GM12878 (cell line): Measurements from ENCODE around the gene BHLHE23. TPM values are rescaled to one million over a fixed set of nuclear protein-coding genes. Genes with fewer than 3 reads are reported as not detected.

Experiments used
- ATAC-seq: fragments of 200-7000 bp; cut with Tn5 transposase; 3 replicates; pipeline ENCODE4 v1.9.1; 2020; ENCODE audit warnings: mild to moderate bottlenecking, moderate library complexity
- BruUV-seq: library from RNA; stranded (reverse); fragments of 400-500 nt; replicated peaks from 2 replicates; lab custom pipeline; 2021; lab: Mats Ljungman, UMichigan
- CTCF ChIA-PET: fragments of 300-600 bp; sonication (Branson Sonifier 250); formaldehyde crosslinking; extraction: SDS; loops from one replicate; lab custom pipeline; 2021; ENCODE audit warnings: inconsistent platforms; lab: Yijun Ruan, JAX
- POLR2A ChIA-PET: fragments of 350-600 bp; formaldehyde crosslinking; extraction: SDS; loops from one replicate; lab custom pipeline; 2021; ENCODE audit warnings: inconsistent platforms; lab: Charles Lee
- RAD21 ChIA-PET: fragments of 300-600 bp; sonication (Branson Sonifier 250); formaldehyde crosslinking; loops from one replicate; lab custom pipeline; 2023; ENCODE audit warnings: antibody characterized with exemption; ENCODE audit not compliant: unreplicated experiment; lab: Charles Lee
- SMC1A ChIA-PET: fragments of 300-600 bp; sonication (Branson Sonifier 250); formaldehyde crosslinking; loops from one replicate; lab custom pipeline; 2023; ENCODE audit not compliant: unreplicated experiment, uncharacterized antibody; lab: Charles Lee
- DNase-seq: peaks from one replicate; pipeline ENCODE4 v3.0.0-alpha.2; 2011; ENCODE audit warnings: low read depth, low spot score
- FAIRE-seq: peaks from 3 replicates; lab custom pipeline; 2011; peaks lifted over from hg19 to GRCh38; lab: Jason Lieb, UNC
- H2AFZ ChIP-seq: 2 replicates; pipeline ENCODE4 v1.6.0; 2011; ENCODE audit warnings: low read depth, low read length, control low read depth; ENCODE audit not compliant: control insufficient read depth
- H3K27ac ChIP-seq: 2 replicates; pipeline ENCODE4 v1.5.1; 2011; ENCODE audit warnings: control low read depth; ENCODE audit not compliant: control insufficient read depth, insufficient read depth
- H3K27me3 ChIP-seq, 2 experiments: replicated peaks in 1 of 2; 2 replicates each; pipeline versions ENCODE4 v1.6.0 to v1.6.1; 2011; ENCODE audit warnings: low read length in 1 of 2; ENCODE audit not compliant: control insufficient read depth in 2 of 2, insufficient read depth in 2 of 2
- H3K36me3 ChIP-seq, 2 experiments: 2 replicates each; pipeline ENCODE4 v1.5.1; 2011; ENCODE audit warnings: low read length in 1 of 2; ENCODE audit not compliant: control insufficient read depth in 2 of 2, insufficient read depth in 2 of 2
- H3K4me1 ChIP-seq: 2 replicates; pipeline ENCODE4 v1.6.1; 2011; ENCODE audit warnings: mild to moderate bottlenecking, low read length, moderate library complexity, mixed read lengths; ENCODE audit not compliant: control insufficient read depth, insufficient read depth
- H3K4me2 ChIP-seq: 2 replicates; pipeline ENCODE4 v1.6.0; 2011; ENCODE audit warnings: control low read depth; ENCODE audit not compliant: control insufficient read depth, insufficient read depth
- H3K4me3 ChIP-seq: fragments of 200-600 bp; sonication (generic); 2 replicates; pipeline ENCODE4 v1.5.1; 2016
- H3K79me2 ChIP-seq: 2 replicates; pipeline ENCODE4 v1.6.0; 2011; ENCODE audit warnings: low read length; ENCODE audit not compliant: control insufficient read depth, insufficient read depth
- H3K9ac ChIP-seq: 2 replicates; pipeline ENCODE4 v1.8.0; 2011; ENCODE audit warnings: low read length, control low read depth, mixed read lengths; ENCODE audit not compliant: control insufficient read depth, insufficient read depth
- H3K9me3 ChIP-seq: replicated peaks from 3 replicates; pipeline ENCODE4 v1.5.1; 2011; ENCODE audit warnings: mild to moderate bottlenecking, low read length; ENCODE audit not compliant: control insufficient read depth, insufficient read depth
- H4K20me1 ChIP-seq: 2 replicates; pipeline ENCODE4 v1.6.0; 2011; ENCODE audit not compliant: control insufficient read depth, insufficient read depth
- CHD2 ChIP-seq: IDR thresholded peaks from 2 replicates; pipeline ENCODE4 v1.6.1; 2011; ENCODE audit warnings: low read depth, low read length, improper control_type of control experiment, borderline replicate concordance
- CHD4 ChIP-seq: fragments of 200-600 bp; sonication (generic); IDR thresholded peaks from 2 replicates; pipeline ENCODE4 v1.6.1; 2016; ENCODE audit warnings: mild to moderate bottlenecking
- CREM ChIP-seq: IDR thresholded peaks from 2 replicates; pipeline ENCODE4 v1.6.1; 2014; ENCODE audit warnings: antibody characterized with exemption, low read depth
- MTA2 ChIP-seq: fragments of 450-650 bp; IDR thresholded peaks from 2 replicates; pipeline ENCODE4 v1.6.1; 2016; ENCODE audit warnings: low read depth, mild to moderate bottlenecking, moderate library complexity
- SIN3A ChIP-seq: IDR thresholded peaks from 2 replicates; pipeline ENCODE4 v1.6.1; 2012; ENCODE audit warnings: low read depth, low read length, improper control_type of control experiment
- SMARCA5 ChIP-seq: fragments of 450-650 bp; IDR thresholded peaks from 2 replicates; pipeline ENCODE4 v1.6.1; 2017; ENCODE audit warnings: mild to moderate bottlenecking
- SUPT20H ChIP-seq: IDR thresholded peaks from 2 replicates; pipeline ENCODE4 v1.6.1; 2011; ENCODE audit warnings: low read depth, mild to moderate bottlenecking, low read length, moderate library complexity, borderline replicate concordance; ENCODE audit not compliant: control insufficient read depth
- WGBS: methylation state at CpG from one replicate; pipeline ENCODE4 v1.1.6; 2016; ENCODE audit warnings: low lambda C conversion rate; ENCODE audit not compliant: insufficient replicate concordance, insufficient coverage; ENCODE audit errors: missing lambda C conversion rate; 5-methylcytosine and 5-hydroxymethylcytosine counted together
- in situ Hi-C: fragments of 300-500 bp; cut with MboI; formaldehyde crosslinking; loops from 9 replicates; pipeline ENCODE4 v1.14.3; 2018; ENCODE audit warnings: mixed read lengths
- intact Hi-C: fragments of 100-400 bp; cut with micrococcal nuclease; formaldehyde crosslinking; loops from one replicate; pipeline ENCODE4 v1.14.2; 2022; ENCODE audit not compliant: unreplicated experiment
- polyA plus RNA-seq, 11 experiments: library from polyadenylated mRNA; depleted of rRNA in 4 of 11; unstranded in 6 of 11; stranded (reverse) in 5 of 11; fragments of >200 nt; fragmentation: Nextera tagmentation in 4 of 11; fragmentation: Illumina TruSeq in 1 of 11; extraction: Ambion mirVana in 4 of 11; extraction: Trizol in 1 of 11; gene quantifications; 1 replicate in 1 of 11; 2 replicates in 10 of 11; pipeline versions ENCODE4 v1.2.1 to v1.2.3, GENCODE V29; 2011 to 2016; ENCODE audit warnings: inconsistent platforms in 2 of 11, missing spikeins in 2 of 11, low read depth in 1 of 11
- total RNA-seq, 4 experiments: library from RNA; depleted of rRNA in 3 of 4; stranded (reverse); fragments of >200 nt in 3 of 4; fragmentation: Illumina TruSeq in 1 of 4; extraction: Trizol in 1 of 4; gene quantifications; 2 replicates each; pipeline versions ENCODE4 v1.2.1 to v1.2.3, GENCODE V29; 2013 to 2021
- TF ChIP-seq, protein P1 (sequence below): fragments of 450-650 bp; IDR thresholded peaks from 2 replicates; pipeline ENCODE4 v1.6.1; 2016; ENCODE audit warnings: mild to moderate bottlenecking, moderate library complexity, borderline replicate concordance
- TF ChIP-seq, protein P2 (sequence below): IDR thresholded peaks from 2 replicates; pipeline ENCODE4 v1.6.1; 2012; ENCODE audit warnings: low read length, inconsistent platforms

The BHLHE23 gene
- total and polyA plus RNA-seq, 10 of the 15 experiments (the other 5 are each of a cell fraction or from before 2014, with no cell fraction given) = 0.28 to 0.33 TPM; not detected in 8

DNA sequence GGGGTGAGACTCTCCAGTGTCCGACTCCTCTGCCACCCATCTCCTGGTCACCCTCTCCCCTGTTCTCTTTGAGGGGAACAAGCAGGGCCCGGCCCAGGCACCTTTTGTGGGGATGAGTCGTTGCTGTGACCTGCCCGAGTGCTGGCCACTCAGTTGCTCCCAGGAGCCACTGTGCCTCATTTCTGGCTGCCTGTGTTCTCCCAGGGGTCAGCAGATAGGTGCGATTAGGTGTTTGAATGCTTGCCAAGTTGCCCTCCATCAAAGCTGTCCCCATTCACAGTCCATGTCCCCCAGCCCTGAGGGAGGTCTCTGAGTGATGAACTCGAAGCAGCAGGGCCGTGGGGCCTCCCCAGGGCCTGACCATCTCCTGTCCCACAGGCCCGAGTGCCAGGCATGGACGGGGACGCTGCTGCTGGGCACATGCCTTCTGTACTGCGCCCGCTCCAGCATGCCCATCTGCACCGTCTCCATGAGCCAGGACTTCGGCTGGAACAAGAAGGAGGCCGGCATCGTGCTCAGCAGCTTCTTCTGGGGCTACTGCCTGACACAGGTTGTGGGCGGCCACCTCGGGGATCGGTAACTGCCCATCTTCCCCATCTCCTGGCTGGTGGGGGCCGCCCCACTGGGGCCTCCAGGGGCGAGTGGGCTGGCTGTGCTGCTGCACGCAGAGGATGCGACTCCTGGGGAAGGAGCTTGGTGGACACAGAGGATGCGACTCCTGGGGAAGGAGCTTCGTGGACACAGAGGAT, 50.2 kb downstream of the BHLHE23 start:
- CTCF ChIA-PET = interaction anchor here (1.1 kb wide), 1 partner anchor 23 kb away, joined by 3 read pairs; no protein-coding TSS in a partner anchor
- H3K36me3 ChIP-seq = peaks cover 7 to 22% of the 10 kb centered on the region in 2 experiments; a peak in 3 of 4 replicates
- TF ChIP-seq CHD2 (no peak), SUPT20H (no peak), SMARCA5 (no peak), SIN3A (no peak), MTA2 (no peak), CHD4 (no peak), CREM (no peak)
- TF ChIP-seq, protein P1, sequence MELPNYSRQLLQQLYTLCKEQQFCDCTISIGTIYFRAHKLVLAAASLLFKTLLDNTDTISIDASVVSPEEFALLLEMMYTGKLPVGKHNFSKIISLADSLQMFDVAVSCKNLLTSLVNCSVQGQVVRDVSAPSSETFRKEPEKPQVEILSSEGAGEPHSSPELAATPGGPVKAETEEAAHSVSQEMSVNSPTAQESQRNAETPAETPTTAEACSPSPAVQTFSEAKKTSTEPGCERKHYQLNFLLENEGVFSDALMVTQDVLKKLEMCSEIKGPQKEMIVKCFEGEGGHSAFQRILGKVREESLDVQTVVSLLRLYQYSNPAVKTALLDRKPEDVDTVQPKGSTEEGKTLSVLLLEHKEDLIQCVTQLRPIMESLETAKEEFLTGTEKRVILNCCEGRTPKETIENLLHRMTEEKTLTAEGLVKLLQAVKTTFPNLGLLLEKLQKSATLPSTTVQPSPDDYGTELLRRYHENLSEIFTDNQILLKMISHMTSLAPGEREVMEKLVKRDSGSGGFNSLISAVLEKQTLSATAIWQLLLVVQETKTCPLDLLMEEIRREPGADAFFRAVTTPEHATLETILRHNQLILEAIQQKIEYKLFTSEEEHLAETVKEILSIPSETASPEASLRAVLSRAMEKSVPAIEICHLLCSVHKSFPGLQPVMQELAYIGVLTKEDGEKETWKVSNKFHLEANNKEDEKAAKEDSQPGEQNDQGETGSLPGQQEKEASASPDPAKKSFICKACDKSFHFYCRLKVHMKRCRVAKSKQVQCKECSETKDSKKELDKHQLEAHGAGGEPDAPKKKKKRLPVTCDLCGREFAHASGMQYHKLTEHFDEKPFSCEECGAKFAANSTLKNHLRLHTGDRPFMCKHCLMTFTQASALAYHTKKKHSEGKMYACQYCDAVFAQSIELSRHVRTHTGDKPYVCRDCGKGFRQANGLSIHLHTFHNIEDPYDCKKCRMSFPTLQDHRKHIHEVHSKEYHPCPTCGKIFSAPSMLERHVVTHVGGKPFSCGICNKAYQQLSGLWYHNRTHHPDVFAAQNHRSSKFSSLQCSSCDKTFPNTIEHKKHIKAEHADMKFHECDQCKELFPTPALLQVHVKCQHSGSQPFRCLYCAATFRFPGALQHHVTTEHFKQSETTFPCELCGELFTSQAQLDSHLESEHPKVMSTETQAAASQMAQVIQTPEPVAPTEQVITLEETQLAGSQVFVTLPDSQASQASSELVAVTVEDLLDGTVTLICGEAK = no peak
- TF ChIP-seq, protein P2, sequence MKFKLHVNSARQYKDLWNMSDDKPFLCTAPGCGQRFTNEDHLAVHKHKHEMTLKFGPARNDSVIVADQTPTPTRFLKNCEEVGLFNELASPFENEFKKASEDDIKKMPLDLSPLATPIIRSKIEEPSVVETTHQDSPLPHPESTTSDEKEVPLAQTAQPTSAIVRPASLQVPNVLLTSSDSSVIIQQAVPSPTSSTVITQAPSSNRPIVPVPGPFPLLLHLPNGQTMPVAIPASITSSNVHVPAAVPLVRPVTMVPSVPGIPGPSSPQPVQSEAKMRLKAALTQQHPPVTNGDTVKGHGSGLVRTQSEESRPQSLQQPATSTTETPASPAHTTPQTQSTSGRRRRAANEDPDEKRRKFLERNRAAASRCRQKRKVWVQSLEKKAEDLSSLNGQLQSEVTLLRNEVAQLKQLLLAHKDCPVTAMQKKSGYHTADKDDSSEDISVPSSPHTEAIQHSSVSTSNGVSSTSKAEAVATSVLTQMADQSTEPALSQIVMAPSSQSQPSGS = no peak
- TF ChIP-seq, all 136 proteins: peak for 0
- Histone ChIP-seq H3K4me3 (no peak overlapping the region), H3K9ac (no peak overlapping the region), H2AFZ (no peak overlapping the region), H3K27ac (no peak overlapping the region), H3K4me1 (peaks cover 12% of the 10 kb centered on the region), H3K9me3 (no peaks in the 10 kb centered on the region), H3K4me2 (no peak overlapping the region), H4K20me1 (no peaks in the 10 kb centered on the region), H3K27me3 (no peaks in the 10 kb centered on the region), H3K79me2 (peaks cover 37% of the 10 kb centered on the region)
- RAD21 ChIA-PET = no interaction called here
- ATAC-seq = no peak
- no TSS peak for BruUV-seq
- WGBS = 92% methylated on average over 25 of the region's 25 CpGs
- FAIRE-seq = no peak
- in situ Hi-C loops = no loop called here
- POLR2A ChIA-PET = no interaction called here
- intact Hi-C loops = no loop called here
- SMC1A ChIA-PET = no interaction called here
- no peak for DNase-seq

Other genes starting within 250 kb of the BHLHE23 start
Only the 7 nearest of the 10 such genes appear.
- gene OGFR, start 202.1 kb downstream of the BHLHE23 start, total RNA-seq (2014; rRNA removed) = 50.5 and 62.1 TPM in 2 replicates
- 13.9 and 18.1 TPM in 2 replicates for gene OGFR, start 202.1 kb downstream of the BHLHE23 start, total RNA-seq (2014; rRNA removed; fragmentation: Illumina TruSeq; extraction: Trizol)
- gene OGFR, start 202.1 kb downstream of the BHLHE23 start, total RNA-seq (2021) = 52.6 and 59.8 TPM in 2 replicates
- gene OGFR, start 202.1 kb downstream of the BHLHE23 start, polyA plus RNA-seq (2011; rRNA removed) = 29.0 and 38.7 TPM in 2 replicates
- 11.0 and 19.0 TPM in 2 replicates for gene OGFR, start 202.1 kb downstream of the BHLHE23 start, polyA plus RNA-seq (2014; fragmentation: Illumina TruSeq; extraction: Trizol)
- gene OGFR, start 202.1 kb downstream of the BHLHE23 start, polyA plus RNA-seq (2014; fragmentation: Nextera tagmentation; extraction: Ambion mirVana) = 1 to 10 TPM in 1 of 2 experiments, under 1 TPM in 1; 0.72 to 1.4 TPM
- gene OGFR, start 202.1 kb downstream of the BHLHE23 start, polyA plus RNA-seq (2014; rRNA removed) = 48.1 and 59.3 TPM in 2 replicates
- gene OGFR, start 202.1 kb downstream of the BHLHE23 start, polyA plus RNA-seq (2016; fragmentation: Nextera tagmentation; extraction: Ambion mirVana) = 10 to 100 TPM; 16.1 to 35.7 TPM
- gene COL9A3, start 189.9 kb downstream of the BHLHE23 start, total RNA-seq (2014; rRNA removed) = 1.1 and 2.0 TPM in 2 replicates
- 0.51 and 0.63 TPM in 2 replicates for gene COL9A3, start 189.9 kb downstream of the BHLHE23 start, total RNA-seq (2014; rRNA removed; fragmentation: Illumina TruSeq; extraction: Trizol)
- 0.96 and 1.0 TPM in 2 replicates for gene COL9A3, start 189.9 kb downstream of the BHLHE23 start, total RNA-seq (2021)
- 1.7 and 2.1 TPM in 2 replicates for gene COL9A3, start 189.9 kb downstream of the BHLHE23 start, polyA plus RNA-seq (2011; rRNA removed)
- gene COL9A3, start 189.9 kb downstream of the BHLHE23 start, polyA plus RNA-seq (2014; fragmentation: Illumina TruSeq; extraction: Trizol) = 0.21 TPM in 1 of 2 replicates, not detected in the other
- gene COL9A3, start 189.9 kb downstream of the BHLHE23 start, polyA plus RNA-seq (2014; fragmentation: Nextera tagmentation; extraction: Ambion mirVana) = under 1 TPM in 1 of 2 experiments, not detected in 1; 0.09 TPM
- gene COL9A3, start 189.9 kb downstream of the BHLHE23 start, polyA plus RNA-seq (2014; rRNA removed) = 1.2 and 1.4 TPM in 2 replicates
- under 1 TPM; 0.13 to 0.29 TPM for gene COL9A3, start 189.9 kb downstream of the BHLHE23 start, polyA plus RNA-seq (2016; fragmentation: Nextera tagmentation; extraction: Ambion mirVana)
- gene TCFL5, start 145.1 kb downstream of the BHLHE23 start, total RNA-seq (2014; rRNA removed) = 7.8 and 8.1 TPM in 2 replicates
- 5.9 and 6.6 TPM in 2 replicates for gene TCFL5, start 145.1 kb downstream of the BHLHE23 start, total RNA-seq (2014; rRNA removed; fragmentation: Illumina TruSeq; extraction: Trizol)
- 7.3 and 8.1 TPM in 2 replicates for gene TCFL5, start 145.1 kb downstream of the BHLHE23 start, total RNA-seq (2021)
- gene TCFL5, start 145.1 kb downstream of the BHLHE23 start, polyA plus RNA-seq (2011; rRNA removed) = 2.5 and 3.3 TPM in 2 replicates
- 5.0 and 6.3 TPM in 2 replicates for gene TCFL5, start 145.1 kb downstream of the BHLHE23 start, polyA plus RNA-seq (2014; fragmentation: Illumina TruSeq; extraction: Trizol)
- gene TCFL5, start 145.1 kb downstream of the BHLHE23 start, polyA plus RNA-seq (2014; fragmentation: Nextera tagmentation; extraction: Ambion mirVana) = 1 to 10 TPM; 1.4 to 1.6 TPM
- gene TCFL5, start 145.1 kb downstream of the BHLHE23 start, polyA plus RNA-seq (2014; rRNA removed) = 5.1 and 5.7 TPM in 2 replicates
- under 1 TPM; 0.48 to 0.58 TPM for gene TCFL5, start 145.1 kb downstream of the BHLHE23 start, polyA plus RNA-seq (2016; fragmentation: Nextera tagmentation; extraction: Ambion mirVana)
- 40.9 and 41.5 TPM in 2 replicates for gene DIDO1, start 80.5 kb downstream of the BHLHE23 start, total RNA-seq (2014; rRNA removed)
- 33.8 and 36.0 TPM in 2 replicates for gene DIDO1, start 80.5 kb downstream of the BHLHE23 start, total RNA-seq (2014; rRNA removed; fragmentation: Illumina TruSeq; extraction: Trizol)
- gene DIDO1, start 80.5 kb downstream of the BHLHE23 start, total RNA-seq (2021) = 52.1 and 56.4 TPM in 2 replicates
- gene DIDO1, start 80.5 kb downstream of the BHLHE23 start, polyA plus RNA-seq (2011; rRNA removed) = 40.4 and 47.4 TPM in 2 replicates
- 39.4 and 44.2 TPM in 2 replicates for gene DIDO1, start 80.5 kb downstream of the BHLHE23 start, polyA plus RNA-seq (2014; fragmentation: Illumina TruSeq; extraction: Trizol)
- gene DIDO1, start 80.5 kb downstream of the BHLHE23 start, polyA plus RNA-seq (2014; fragmentation: Nextera tagmentation; extraction: Ambion mirVana) = 1 to 10 TPM; 5.5 to 7.8 TPM
- 40.6 and 40.8 TPM in 2 replicates for gene DIDO1, start 80.5 kb downstream of the BHLHE23 start, polyA plus RNA-seq (2014; rRNA removed)
- 10 to 100 TPM; 24.7 to 28.5 TPM for gene DIDO1, start 80.5 kb downstream of the BHLHE23 start, polyA plus RNA-seq (2016; fragmentation: Nextera tagmentation; extraction: Ambion mirVana)
- 21.7 and 25.2 TPM in 2 replicates for gene GID8, start 68.8 kb downstream of the BHLHE23 start, total RNA-seq (2014; rRNA removed)
- gene GID8, start 68.8 kb downstream of the BHLHE23 start, total RNA-seq (2014; rRNA removed; fragmentation: Illumina TruSeq; extraction: Trizol) = 21.7 and 22.7 TPM in 2 replicates
- 33.1 and 33.8 TPM in 2 replicates for gene GID8, start 68.8 kb downstream of the BHLHE23 start, total RNA-seq (2021)
- gene GID8, start 68.8 kb downstream of the BHLHE23 start, polyA plus RNA-seq (2011; rRNA removed) = 28.2 and 30.6 TPM in 2 replicates
- gene GID8, start 68.8 kb downstream of the BHLHE23 start, polyA plus RNA-seq (2014; fragmentation: Illumina TruSeq; extraction: Trizol) = 17.6 and 22.8 TPM in 2 replicates
- gene GID8, start 68.8 kb downstream of the BHLHE23 start, polyA plus RNA-seq (2014; fragmentation: Nextera tagmentation; extraction: Ambion mirVana) = 10 to 100 TPM; 12.0 to 13.2 TPM
- gene GID8, start 68.8 kb downstream of the BHLHE23 start, polyA plus RNA-seq (2014; rRNA removed) = 27.9 and 29.8 TPM in 2 replicates
- gene GID8, start 68.8 kb downstream of the BHLHE23 start, polyA plus RNA-seq (2016; fragmentation: Nextera tagmentation; extraction: Ambion mirVana) = 10 to 100 TPM; 16.5 to 20.1 TPM
- 27.8 and 35.8 TPM in 2 replicates for gene SLC17A9, start 54.3 kb downstream of the BHLHE23 start, total RNA-seq (2014; rRNA removed)
- 15.7 and 17.5 TPM in 2 replicates for gene SLC17A9, start 54.3 kb downstream of the BHLHE23 start, total RNA-seq (2014; rRNA removed; fragmentation: Illumina TruSeq; extraction: Trizol)
- 60.2 and 74.1 TPM in 2 replicates for gene SLC17A9, start 54.3 kb downstream of the BHLHE23 start, total RNA-seq (2021)
- gene SLC17A9, start 54.3 kb downstream of the BHLHE23 start, polyA plus RNA-seq (2011; rRNA removed) = 13.0 and 22.9 TPM in 2 replicates
- gene SLC17A9, start 54.3 kb downstream of the BHLHE23 start, polyA plus RNA-seq (2014; fragmentation: Illumina TruSeq; extraction: Trizol) = 5.8 and 19.2 TPM in 2 replicates
- 1 to 10 TPM in 1 of 2 experiments, under 1 TPM in 1; 0.72 to 3.9 TPM for gene SLC17A9, start 54.3 kb downstream of the BHLHE23 start, polyA plus RNA-seq (2014; fragmentation: Nextera tagmentation; extraction: Ambion mirVana)
- 67.1 and 83.6 TPM in 2 replicates for gene SLC17A9, start 54.3 kb downstream of the BHLHE23 start, polyA plus RNA-seq (2014; rRNA removed)
- gene SLC17A9, start 54.3 kb downstream of the BHLHE23 start, polyA plus RNA-seq (2016; fragmentation: Nextera tagmentation; extraction: Ambion mirVana) = 10 to 100 TPM; 57.9 to 67.0 TPM
- 19.7 and 21.6 TPM in 2 replicates for gene YTHDF1, start 209.2 kb upstream of the BHLHE23 start, total RNA-seq (2014; rRNA removed)
- gene YTHDF1, start 209.2 kb upstream of the BHLHE23 start, total RNA-seq (2014; rRNA removed; fragmentation: Illumina TruSeq; extraction: Trizol) = 18.5 and 21.3 TPM in 2 replicates
- 36.1 and 37.8 TPM in 2 replicates for gene YTHDF1, start 209.2 kb upstream of the BHLHE23 start, total RNA-seq (2021)
- 23.2 and 27.5 TPM in 2 replicates for gene YTHDF1, start 209.2 kb upstream of the BHLHE23 start, polyA plus RNA-seq (2011; rRNA removed)
- gene YTHDF1, start 209.2 kb upstream of the BHLHE23 start, polyA plus RNA-seq (2014; fragmentation: Illumina TruSeq; extraction: Trizol) = 23.3 and 24.7 TPM in 2 replicates
- gene YTHDF1, start 209.2 kb upstream of the BHLHE23 start, polyA plus RNA-seq (2014; fragmentation: Nextera tagmentation; extraction: Ambion mirVana) = 10 to 100 TPM; 11.4 to 14.8 TPM
- gene YTHDF1, start 209.2 kb upstream of the BHLHE23 start, polyA plus RNA-seq (2014; rRNA removed) = 32.9 and 33.1 TPM in 2 replicates
- gene YTHDF1, start 209.2 kb upstream of the BHLHE23 start, polyA plus RNA-seq (2016; fragmentation: Nextera tagmentation; extraction: Ambion mirVana) = 10 to 100 TPM in 1 of 2 experiments, 1 to 10 TPM in 1; 4.6 to 14.5 TPM